Mesodermal cell (in vitro differentiated cells): ENCODE data around the gene CORT.

Experiments
- H3K27ac ChIP-seq: 2 replicates; pipeline ENCODE4 v1.7.0; 2013; ENCODE audit warnings: mild to moderate bottlenecking, low read depth, low read length, moderate library complexity; ENCODE audit not compliant: severe bottlenecking
- H3K36me3 ChIP-seq: 2 replicates; pipeline ENCODE4 v1.7.1; 2013; ENCODE audit warnings: mild to moderate bottlenecking, low read length, moderate library complexity; ENCODE audit not compliant: control insufficient read depth, insufficient read depth
- H3K4me1 ChIP-seq: one replicate; pipeline ENCODE4 v1.7.1; 2013; ENCODE audit warnings: mild to moderate bottlenecking, low read length; ENCODE audit not compliant: insufficient read depth, control insufficient read depth, poor library complexity, severe bottlenecking
- H3K4me3 ChIP-seq: 2 replicates; pipeline ENCODE4 v1.7.0; 2013; ENCODE audit warnings: low read length, control low read depth, mild to moderate bottlenecking; ENCODE audit not compliant: insufficient read depth, poor library complexity, severe bottlenecking; ENCODE audit errors: extremely low read depth
- H3K9me3 ChIP-seq: 2 replicates; pipeline ENCODE4 v1.7.1; 2013; ENCODE audit warnings: mild to moderate bottlenecking, low read length, moderate library complexity; ENCODE audit not compliant: control insufficient read depth
- WGBS, 2 experiments: methylation state at CpG; one replicate each; pipeline ENCODE4 v1.1.5; 2013; ENCODE audit warnings: missing lambda C conversion rate in 2 of 2; ENCODE audit not compliant: insufficient coverage in 2 of 2; 5-methylcytosine and 5-hydroxymethylcytosine counted together

Gene CORT

GRCh38 chr1:10475510-10475909 lies 25.7 kb downstream of the CORT start:
- H3K4me3 ChIP-seq, result peak overlapping the region; percentile 82
- peaks cover 12% of the 10 kb centered on the region for H3K36me3 ChIP-seq
- peak overlapping the region; percentile 41 for H3K27ac ChIP-seq
- 2 to 7% methylated on average over 6 to 7 of the region's 13 CpGs for WGBS, 2 experiments
- H3K4me1 ChIP-seq, result peaks cover 7% of the 10 kb centered on the region
- H3K9me3 ChIP-seq, result no peaks in the 10 kb centered on the region

- WGBS, 2 experiments, result 80 to 95% methylated on average over 5 to 7 of the region's 8 CpGs
- Histone ChIP-seq H3K36me3 (peaks cover 13% of the 10 kb centered on the region), H3K9me3 (no peaks in the 10 kb centered on the region), H3K27ac (no peak overlapping the region), H3K4me1 (peaks cover 7% of the 10 kb centered on the region), H3K4me3 (no peak overlapping the region)
These were observed 29.5 kb downstream of the CORT start for GRCh38 chr1:10479296-10479695.

DNA sequence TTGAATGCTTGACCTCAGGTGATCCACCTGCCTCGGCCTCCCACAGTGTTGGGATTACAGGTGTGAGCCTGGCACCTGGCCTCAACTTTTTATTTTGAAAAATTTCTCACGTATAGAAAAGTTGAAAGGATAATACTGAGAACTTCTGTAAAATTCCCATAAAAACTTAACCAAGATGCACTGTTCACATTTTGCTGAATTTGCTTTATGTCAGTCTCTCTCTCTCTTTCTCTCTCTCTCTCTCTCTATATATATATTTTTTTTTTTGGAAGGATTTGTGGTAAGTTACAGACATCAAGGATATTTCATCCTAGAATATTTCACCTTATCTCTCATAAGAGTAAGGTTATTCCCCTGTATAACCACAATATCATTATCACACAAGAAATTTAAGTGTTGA lies 30.8 kb downstream of the CORT start:
- peaks cover 15% of the 10 kb centered on the region for H3K36me3 ChIP-seq
- H3K4me3 ChIP-seq, result no peak overlapping the region
- H3K27ac ChIP-seq, result no peak overlapping the region
- H3K9me3 ChIP-seq, result no peaks in the 10 kb centered on the region
- 89% methylated on average over 2 of the region's 2 CpGs; no CpG with 5 or more reads in 1 of the 2 experiments for WGBS, 2 experiments
- peaks cover 7% of the 10 kb centered on the region for H3K4me1 ChIP-seq

DNA sequence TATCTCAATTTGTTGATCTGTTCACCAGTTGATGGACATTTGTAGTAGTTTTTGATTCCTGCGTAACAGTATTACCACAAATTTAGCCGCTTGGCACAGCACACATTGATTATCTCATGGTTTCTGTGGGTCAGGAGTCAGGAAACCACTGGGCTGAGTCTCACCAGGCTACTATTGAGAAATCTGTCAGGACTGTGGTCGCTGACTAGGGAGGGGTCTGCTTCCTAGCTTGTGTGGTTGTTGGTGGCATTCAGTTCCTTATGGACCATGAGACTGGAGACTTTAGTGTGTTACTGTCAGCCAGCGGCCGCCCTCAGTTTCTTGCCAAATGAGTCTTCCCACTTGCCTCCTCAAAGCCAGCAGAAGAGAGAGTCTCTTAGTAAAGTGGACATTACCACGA lies 34.7 kb downstream of the CORT start:
- Histone ChIP-seq H3K4me3 (no peak overlapping the region), H3K36me3 (peaks cover 9% of the 10 kb centered on the region), H3K27ac (no peak overlapping the region), H3K4me1 (no peaks in the 10 kb centered on the region), H3K9me3 (no peaks in the 10 kb centered on the region)
- WGBS, 2 experiments, result 96 to 100% methylated on average over 3 to 4 of the region's 6 CpGs

GRCh38 chr1:10489291-10490055 lies 39.6 kb downstream of the CORT start:
- WGBS, 2 experiments, result 62 to 91% methylated on average over 1 to 3 of the region's 4 CpGs
- Histone ChIP-seq H3K4me3 (no peak overlapping the region), H3K9me3 (no peaks in the 10 kb centered on the region), H3K36me3 (peaks cover 2% of the 10 kb centered on the region), H3K27ac (no peak overlapping the region), H3K4me1 (no peaks in the 10 kb centered on the region)

DNA sequence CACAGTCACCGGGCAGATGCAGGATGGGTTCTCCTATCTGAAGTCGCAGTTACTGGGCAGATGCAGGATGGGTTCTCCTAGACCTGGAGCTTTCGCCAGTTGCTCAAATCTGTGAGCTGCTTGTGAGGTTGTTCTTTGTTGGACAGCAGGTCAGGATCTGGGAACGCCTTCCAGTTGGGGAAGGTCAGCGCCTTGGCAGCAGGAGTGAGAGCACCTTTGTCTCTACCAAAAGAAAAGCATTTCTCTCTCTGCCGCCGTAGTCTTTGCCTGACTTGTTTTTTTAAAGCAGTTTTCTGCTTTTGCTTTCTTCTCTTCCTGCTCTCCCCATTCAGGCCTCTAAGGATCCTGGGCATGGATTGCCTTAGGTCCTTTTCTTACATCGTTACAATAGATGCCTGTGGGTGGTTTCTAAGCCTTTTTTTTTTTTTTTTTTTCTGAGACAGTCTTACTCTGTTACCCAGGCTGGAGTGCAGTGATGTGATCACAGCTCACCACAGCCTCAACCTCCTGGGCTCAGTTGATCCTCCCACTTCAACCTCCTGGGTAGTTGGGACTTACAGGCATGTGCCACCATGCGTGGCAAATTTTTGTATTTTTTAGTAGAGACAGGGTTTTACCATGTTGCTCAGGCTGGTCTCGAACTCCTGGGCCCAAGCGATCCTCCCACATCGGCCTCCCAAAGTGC lies 40.6 kb downstream of the CORT start:
- peaks cover 6% of the 10 kb centered on the region for H3K36me3 ChIP-seq
- 75 to 81% methylated on average over 10 of the region's 12 CpGs for WGBS, 2 experiments
- no peaks in the 10 kb centered on the region for H3K9me3 ChIP-seq
- no peak overlapping the region for H3K27ac ChIP-seq
- peaks cover 3% of the 10 kb centered on the region for H3K4me1 ChIP-seq
- no peak overlapping the region for H3K4me3 ChIP-seq

GRCh38 chr1:10494418-10494753 lies 44.6 kb downstream of the CORT start:
- Histone ChIP-seq H3K4me1 (peaks cover 3% of the 10 kb centered on the region), H3K9me3 (no peaks in the 10 kb centered on the region), H3K36me3 (peaks cover 27% of the 10 kb centered on the region), H3K27ac (no peak overlapping the region), H3K4me3 (no peak overlapping the region)
- 95% methylated on average over 4 of the region's 5 CpGs; no CpG with 5 or more reads in 1 of the 2 experiments for WGBS, 2 experiments

GRCh38 chr1:10494754-10495474 lies 45.1 kb downstream of the CORT start:
- Histone ChIP-seq H3K9me3 (no peaks in the 10 kb centered on the region), H3K4me1 (peaks cover 3% of the 10 kb centered on the region), H3K4me3 (no peak overlapping the region), H3K36me3 (peaks cover 27% of the 10 kb centered on the region), H3K27ac (no peak overlapping the region)
- WGBS, 2 experiments, result 41 to 76% methylated on average over 8 to 12 of the region's 15 CpGs

- peaks cover 3% of the 10 kb centered on the region for H3K4me1 ChIP-seq
- H3K27ac ChIP-seq, result no peak overlapping the region
- WGBS, 2 experiments, result 93 to 95% methylated on average over 7 of the region's 10 CpGs
- no peak overlapping the region for H3K4me3 ChIP-seq
- no peaks in the 10 kb centered on the region for H3K9me3 ChIP-seq
- H3K36me3 ChIP-seq, result peaks cover 27% of the 10 kb centered on the region
These were observed 45.6 kb downstream of the CORT start for GRCh38 chr1:10495475-10495817.

DNA sequence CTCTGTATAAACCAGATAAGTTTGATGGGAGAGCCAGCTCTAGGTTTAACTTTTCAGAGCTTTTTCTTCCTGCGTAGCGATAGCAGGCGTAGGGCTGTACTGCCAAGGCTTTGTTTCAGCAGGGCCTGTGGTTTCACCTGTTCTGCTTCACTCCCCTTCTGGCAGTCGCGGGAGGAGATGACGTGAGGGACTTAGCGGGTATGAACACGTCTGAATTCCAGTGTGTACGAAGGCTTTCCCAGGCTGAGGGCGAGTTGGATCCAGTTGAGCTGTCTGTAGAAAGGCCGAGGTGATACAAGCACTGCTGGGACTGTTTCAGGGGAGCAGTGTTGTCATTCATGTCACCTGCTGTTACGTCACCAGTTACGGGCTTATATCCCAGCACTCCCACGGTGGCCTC lies 46.1 kb downstream of the CORT start:
- Histone ChIP-seq H3K9me3 (no peaks in the 10 kb centered on the region), H3K27ac (no peak overlapping the region), H3K4me1 (peaks cover 3% of the 10 kb centered on the region), H3K36me3 (peaks cover 27% of the 10 kb centered on the region), H3K4me3 (no peak overlapping the region)
- WGBS, 2 experiments, result 85 to 86% methylated on average over 10 to 14 of the region's 14 CpGs
